HG03039 (cell line): ENCODE data around the gene CABP4.

Experiments used
- ATAC-seq: cut with Tn5 transposase; IDR thresholded peaks from one replicate; pipeline ENCODE4 v1.9.1; 2021; ENCODE audit warnings: mild to moderate bottlenecking, moderate library complexity; ENCODE audit not compliant: unreplicated experiment

The CABP4 gene

GRCh38 chr11:67455054-67455453, at the start of gene CABP4:
CABP4 (plus strand) TSS chr11:67455354; CDS start chr11:67455424, 70 bp downstream.
- ATAC-seq: no peak

GRCh38 chr11:67405688-67406339, 49.3 kb upstream of the CABP4 start:
- no peak for ATAC-seq

- no peak for ATAC-seq
These were observed 48.7 kb upstream of the CABP4 start for GRCh38 chr11:67406420-67406968.

GRCh38 chr11:67406969-67407687, 48.0 kb upstream of the CABP4 start:
- no peak for ATAC-seq

GRCh38 chr11:67407688-67408163, 47.4 kb upstream of the CABP4 start:
- no peak for ATAC-seq

GRCh38 chr11:67408437-67409200, 46.5 kb upstream of the CABP4 start:
- ATAC-seq: no peak

GRCh38 chr11:67409261-67409666, 45.9 kb upstream of the CABP4 start:
- no peak for ATAC-seq

- no peak for ATAC-seq
These were observed 45.3 kb upstream of the CABP4 start for GRCh38 chr11:67409781-67410368.

GRCh38 chr11:67410369-67410831, 44.8 kb upstream of the CABP4 start:
- ATAC-seq: no peak

GRCh38 chr11:67410984-67411784, 44.0 kb upstream of the CABP4 start:
- no peak for ATAC-seq

GRCh38 chr11:67411785-67412152, 43.4 kb upstream of the CABP4 start:
- no peak for ATAC-seq

- no peak for ATAC-seq
These were observed 42.5 kb upstream of the CABP4 start for GRCh38 chr11:67412495-67413179.

GRCh38 chr11:67413266-67413849, 41.8 kb upstream of the CABP4 start:
- ATAC-seq: no peak

- no peak for ATAC-seq
These were observed 39.5 kb upstream of the CABP4 start, which contains the start of gene CARNS1 for GRCh38 chr11:67415501-67416304. CARNS1 (plus strand) TSS chr11:67415678; CDS start chr11:67416200, 522 bp downstream.

GRCh38 chr11:67416416-67417335, 38.5 kb upstream of the CABP4 start:
- no peak for ATAC-seq

GRCh38 chr11:67417425-67417824, 37.7 kb upstream of the CABP4 start:
- ATAC-seq: no peak
